NOMO-1 (cell line): Measurements from ENCODE around the gene SMIM24.
A peak's percentile ranks its signal among the peaks of the same experiment; 100 is the strongest.
"Not testable (repeated sequence)": the region's sequence is repeated elsewhere in the genome, so short reads cannot be mapped to it uniquely, and the experiment has no call there.

Experiments used
- DNase-seq, 2 experiments: peaks; one replicate each; lab custom pipeline; 2025; ENCODE audit not compliant: unreplicated experiment in 2 of 2; lab: John Stamatoyannopoulos, UW

Gene SMIM24

DNA sequence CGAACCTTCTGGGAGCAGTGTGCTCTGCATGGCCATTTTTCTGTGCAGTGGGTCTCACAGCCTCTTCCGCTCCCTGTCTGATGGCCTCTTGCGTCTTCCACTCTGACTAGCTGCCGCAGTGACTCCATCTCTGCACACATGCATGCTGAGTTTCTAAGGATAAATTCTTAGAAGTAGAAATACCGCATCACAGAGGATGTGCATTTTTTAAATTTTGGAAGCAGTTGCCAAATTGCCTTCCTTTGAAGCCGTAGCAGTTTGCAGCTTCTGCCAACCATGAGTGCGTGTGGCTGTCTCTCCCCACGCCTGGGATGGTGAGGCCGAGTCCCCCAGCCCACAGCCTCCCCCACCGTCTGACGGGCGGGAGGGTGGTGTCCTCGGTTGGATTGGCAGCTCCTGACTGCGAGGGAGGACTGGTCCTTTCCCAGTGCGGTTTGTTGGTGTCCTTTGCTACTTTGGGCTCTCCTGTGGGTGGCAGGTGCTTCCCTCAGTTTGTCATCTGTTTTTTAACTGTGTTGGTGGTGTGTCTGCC is 35.6 kb upstream of the SMIM24 start:
- DNase-seq: no peak

DNA sequence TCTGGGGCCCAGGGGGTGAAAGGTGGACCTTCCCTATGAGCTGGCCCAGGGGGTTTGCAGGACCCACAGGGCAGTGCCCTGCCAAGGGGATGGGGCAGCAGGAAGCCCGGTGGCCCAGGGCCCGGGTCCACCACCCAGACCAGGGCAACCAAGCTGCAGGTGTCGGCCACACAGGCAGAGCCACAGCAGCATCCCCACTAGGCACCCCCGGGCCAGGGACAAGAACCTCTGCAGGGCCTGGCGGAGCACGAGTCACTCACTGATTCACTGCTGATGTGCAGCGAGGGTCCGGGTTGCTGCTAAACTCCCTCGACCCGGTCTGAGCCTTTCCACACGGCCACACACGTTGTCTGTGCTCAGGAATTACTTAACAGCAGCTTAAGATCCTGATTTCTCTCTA is 34.6 kb upstream of the SMIM24 start:
- DNase-seq: no peak

DNA sequence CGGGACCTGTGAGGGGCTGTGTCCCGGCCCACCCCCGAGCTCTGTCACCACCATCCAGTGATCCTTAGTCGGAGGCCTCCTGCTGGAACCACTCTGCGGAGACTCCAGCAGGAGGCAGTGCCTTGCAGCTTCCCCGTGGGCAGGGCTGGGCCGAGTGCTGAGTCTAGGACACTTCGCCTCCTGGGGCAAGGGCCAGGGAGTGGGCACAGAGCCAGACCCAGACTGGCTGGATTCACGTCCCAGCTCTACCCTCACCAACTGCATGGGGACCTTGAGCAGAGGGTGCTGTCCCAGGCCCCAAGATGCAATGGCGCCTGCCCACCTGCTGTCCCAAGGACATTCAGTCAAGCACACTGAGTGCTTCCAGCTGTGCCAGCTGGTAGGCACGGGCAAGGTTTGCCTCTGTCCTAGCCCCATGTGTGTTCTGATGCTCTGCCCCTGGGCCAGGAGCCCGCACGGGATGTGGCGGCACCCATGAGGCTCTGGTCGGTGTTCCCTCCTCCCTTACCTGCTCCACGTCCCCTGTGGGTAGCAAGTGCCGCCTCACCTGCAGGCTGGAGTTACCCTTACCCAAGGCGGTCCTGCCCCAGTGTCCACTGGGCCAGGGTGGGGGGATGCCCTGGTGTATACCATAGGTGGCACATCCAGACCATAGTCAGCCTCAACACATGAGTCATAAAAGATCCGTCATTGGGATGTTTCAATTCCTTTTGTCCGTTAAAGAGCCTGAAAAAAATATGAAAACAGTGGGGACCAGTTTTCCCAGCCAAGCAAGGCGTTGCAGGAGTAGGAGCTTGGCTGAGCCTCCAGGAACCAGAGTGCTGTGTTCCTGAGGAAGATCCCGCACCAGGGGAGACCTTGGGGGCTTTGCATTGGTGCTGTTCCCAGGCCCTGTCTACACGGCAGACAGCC is 33.2 kb upstream of the SMIM24 start:
- no peak for DNase-seq

DNA sequence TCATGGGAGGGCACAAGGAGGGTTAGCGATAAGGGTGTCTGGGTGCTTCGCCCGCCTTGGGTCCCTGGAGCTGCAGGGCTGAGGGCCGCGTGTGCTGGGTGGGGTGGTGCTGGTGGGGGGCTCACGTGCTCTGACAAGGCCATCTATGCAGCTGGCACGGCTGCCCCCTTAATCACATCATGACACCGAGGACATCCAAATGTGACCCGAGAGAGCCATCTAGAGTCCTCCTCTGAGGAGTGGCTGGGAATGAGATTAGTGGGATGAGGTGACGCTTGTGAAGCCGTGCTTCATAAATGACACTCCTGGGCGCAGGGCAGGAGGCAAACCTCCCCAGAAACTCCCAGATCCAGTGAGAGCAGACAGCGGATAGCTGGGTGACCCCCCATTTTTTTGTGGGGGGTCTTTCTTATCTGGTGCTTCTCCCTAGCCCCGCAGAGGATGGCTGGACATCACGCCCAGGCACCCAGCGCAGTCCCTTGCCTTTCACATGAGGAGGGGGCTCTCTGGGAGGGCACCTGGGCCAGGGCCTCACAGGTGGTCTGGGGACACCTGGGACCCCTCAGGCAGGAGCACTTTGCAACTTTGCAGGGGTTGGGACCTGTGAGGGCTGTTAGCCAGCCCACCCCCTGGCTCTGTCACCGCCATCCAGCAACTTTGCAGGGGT is 32.4 kb upstream of the SMIM24 start:
- DNase-seq: no peak

DNA sequence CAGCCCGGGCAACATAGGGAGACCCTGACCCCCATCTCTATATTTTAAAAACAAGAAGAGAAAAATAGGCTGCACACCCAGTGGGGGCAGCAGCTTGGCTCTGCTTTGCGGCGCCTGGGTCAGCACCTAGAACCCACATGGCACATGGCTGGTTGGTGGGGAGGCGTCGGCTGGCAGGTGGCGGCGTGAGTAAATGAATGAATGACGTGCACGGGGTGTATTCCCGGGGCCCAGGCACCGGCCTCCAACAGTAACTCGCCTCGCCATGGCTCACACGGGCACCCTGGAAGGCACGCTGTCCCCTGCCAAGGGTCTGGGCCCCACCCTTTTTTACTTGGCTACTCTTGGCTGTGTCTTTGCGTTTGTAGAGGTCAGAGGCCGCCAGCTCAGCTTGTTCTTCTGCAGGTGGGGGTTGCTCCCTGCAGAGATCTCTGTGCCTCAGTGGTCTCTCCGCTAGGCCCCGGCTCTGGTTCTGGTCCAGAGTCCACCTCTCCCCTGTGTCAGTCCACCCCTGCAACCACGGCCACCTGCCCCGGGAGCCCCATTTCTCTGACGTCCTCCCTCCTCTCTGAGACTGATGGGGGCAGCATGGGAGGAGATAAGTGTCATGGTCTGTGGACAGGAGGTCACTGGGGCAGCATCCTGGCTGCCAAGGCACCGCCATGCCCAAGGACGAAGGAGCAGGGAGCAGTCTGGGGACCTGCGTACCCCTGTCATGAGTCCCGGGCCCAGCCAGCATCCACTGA is 31.4 kb upstream of the SMIM24 start:
- DNase-seq: no peak

DNA sequence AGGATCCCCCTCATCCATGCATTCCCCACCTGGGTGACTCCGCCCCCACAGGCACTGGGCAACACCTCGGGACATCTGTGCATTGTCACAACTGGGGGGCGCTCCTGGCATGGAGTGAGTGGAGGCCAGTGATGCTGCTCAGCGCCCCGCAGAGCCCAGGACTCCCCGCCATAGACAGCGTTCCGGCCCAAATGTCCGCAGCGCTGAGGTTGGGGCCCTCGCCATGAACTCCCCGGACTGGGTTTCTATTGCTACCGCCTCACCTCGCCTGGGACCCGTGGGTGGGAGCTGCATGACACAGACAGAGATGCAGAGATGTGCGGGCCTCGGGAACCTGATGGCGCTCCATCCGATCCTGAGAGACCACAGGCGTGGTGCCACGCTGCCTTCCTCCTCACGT is 30.4 kb upstream of the SMIM24 start:
- DNase-seq: no peak

DNA sequence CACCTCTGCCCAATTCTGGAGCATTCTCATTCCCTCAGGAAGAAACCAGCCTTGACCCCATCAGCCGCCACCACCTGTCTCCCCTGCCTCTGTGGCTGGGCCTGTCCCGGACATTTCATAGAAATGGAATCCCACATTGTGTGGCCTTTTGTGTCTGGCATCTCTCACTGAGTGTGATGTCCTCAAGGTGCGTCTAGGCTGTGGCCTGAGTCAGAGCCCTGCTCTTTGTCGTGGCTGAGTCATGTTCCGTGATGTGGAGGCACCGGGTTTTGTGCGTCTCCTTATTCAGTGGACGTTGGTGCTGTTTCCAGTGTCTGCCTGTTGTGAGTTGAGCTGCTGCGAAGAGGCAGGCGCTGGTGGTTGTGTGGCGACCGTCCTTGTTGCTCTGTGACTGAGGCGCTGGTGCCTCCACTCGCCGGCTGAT is 29.3 kb upstream of the SMIM24 start:
- no peak for DNase-seq

DNA sequence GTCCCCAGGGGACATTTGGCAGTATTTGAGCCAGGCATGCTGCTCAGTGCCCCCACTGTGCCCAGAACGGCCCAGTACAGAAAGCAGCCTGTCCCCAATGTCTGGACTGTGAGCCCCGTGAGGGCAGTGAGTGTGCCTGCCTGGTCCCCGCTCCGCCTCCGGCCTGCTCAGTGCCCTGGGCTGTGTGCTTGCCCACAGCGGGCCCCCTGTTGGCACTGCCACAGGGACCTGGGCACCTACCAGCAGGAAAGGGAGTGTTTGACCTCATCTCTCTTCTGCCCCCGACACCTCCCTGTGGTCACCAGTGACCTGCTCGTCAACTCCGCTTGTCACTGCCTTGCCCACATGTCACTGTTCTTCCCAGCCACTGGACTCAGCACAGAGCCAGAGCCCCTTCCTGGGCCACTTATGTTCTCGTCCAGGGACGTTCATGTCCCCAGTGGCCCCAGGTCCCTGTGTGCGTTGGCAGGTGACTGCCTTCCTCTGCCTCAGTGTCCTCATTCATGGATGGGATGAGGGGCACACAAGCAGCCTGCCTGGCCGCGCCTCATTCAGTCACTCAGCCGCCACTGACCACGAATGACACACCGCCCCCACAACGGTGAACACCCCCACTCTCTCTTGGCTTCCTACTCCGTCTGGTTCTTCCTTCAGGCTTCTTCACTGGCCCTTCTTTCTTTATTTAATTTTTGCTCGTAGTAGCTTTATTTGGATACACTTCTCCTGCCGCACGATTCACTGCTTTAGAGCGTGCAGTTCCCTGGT is 28.6 kb upstream of the SMIM24 start:
- no peak for DNase-seq

DNA sequence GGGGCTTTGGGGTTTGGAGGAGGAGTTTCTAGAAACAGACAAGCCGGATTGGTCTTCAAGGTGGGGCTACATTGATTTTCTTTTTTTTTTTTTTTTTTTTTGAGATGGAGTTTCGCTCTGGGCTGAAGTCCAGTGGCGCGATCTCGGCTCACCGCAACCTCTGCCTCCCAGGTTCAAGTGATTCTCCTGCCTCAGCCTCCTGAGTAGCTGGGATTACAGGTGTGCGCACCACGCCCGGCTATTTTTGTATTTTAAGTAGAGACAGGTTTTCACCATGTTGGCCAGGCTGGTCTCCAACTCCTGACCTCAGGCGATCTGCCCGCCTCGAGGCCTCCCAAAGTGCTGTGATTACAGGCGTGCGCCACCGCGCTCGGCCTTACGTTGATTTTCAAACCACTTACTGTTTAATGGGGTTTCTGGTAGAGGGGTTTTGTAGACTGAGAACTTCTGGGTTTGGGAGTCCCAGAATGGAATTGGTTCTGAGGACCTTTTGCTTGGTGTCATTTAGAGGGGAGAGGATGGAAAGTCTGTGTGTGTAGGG is 27.9 kb upstream of the SMIM24 start:
- not testable (repeated sequence) for DNase-seq

DNA sequence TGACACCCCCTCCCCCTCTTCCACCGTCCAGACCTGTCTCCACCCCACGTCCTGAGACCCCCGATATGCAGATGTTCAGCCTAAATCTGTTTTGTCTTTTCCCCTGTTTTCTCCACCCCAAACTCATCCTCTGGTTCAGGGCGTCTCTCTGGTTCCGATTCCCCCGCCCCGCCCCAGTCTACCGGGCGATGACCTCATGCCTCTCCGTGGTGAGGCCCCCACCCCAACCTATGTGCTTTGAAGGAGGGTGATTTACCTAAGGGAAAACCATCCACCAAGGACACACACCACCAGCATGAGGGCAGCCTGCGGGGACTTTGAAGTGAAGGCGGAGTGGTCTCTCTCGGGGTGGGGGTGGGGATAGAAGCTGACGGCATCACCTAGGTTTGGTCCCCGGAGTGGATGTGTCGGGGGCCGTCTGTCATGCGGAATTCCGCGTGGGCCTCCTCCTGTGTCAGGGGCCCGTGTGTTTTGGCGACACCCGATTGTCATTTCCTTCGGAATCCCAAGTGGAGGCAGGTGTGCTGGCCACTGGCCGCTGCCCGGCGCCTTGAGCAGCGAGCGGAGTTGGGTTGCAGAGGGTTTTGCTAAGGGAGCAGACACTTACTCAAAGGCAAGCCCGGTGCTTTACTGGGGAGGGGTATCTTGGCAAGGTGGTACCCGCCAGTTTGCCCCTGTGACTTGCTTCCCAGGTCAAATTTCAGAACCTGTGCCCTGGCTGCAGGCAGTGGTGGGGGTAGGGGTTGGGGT is 27.2 kb upstream of the SMIM24 start:
- DNase-seq: no peak

DNA sequence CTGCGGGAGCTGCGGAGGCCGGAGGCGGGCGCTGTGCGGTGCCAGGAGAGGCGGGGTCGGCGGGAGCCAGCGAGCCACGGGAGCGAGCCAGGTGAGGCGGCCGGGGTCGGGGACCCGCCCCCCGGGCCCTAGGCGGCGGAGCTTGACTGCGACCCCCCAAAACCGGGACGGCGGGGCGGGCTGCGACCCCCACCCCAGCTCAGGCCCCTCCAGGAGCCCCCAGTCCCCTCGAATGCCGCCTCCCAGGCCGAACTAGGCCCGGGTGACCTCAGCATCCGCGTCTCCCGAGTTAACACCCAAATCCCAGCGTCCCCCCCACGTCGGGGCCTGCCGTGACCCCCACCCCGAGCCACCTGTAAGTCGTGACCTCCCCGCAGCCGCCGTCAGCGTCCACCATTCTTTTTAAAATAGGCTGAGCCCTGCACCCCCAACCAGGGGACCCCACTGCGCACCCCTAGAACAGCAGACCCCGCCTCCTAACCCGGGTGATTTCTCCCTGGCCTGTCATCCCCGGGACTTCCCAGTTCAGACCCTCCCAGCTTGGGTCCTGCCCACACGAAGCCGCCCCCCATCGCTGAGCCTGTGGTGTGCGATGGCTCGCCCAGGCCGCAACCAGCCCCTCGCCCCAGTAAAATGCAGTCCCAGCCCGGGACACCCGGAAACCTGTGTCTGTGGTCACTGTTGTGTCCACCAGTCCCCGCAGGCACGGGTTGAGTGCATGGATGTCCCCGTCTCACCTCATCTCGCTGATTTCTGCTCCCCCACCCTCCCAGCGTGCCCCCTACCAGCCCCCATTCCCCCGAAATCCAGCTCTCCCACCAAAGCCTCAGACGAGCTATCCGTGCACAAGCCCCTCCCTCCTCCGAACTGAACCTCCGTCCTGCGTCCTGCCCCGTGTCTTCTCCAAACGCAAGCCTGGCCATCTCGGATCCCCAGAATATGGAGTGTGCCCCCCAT is 26.3 kb upstream of the SMIM24 start:
- DNase-seq: peak in 1 of 2 experiments; percentile 5

DNA sequence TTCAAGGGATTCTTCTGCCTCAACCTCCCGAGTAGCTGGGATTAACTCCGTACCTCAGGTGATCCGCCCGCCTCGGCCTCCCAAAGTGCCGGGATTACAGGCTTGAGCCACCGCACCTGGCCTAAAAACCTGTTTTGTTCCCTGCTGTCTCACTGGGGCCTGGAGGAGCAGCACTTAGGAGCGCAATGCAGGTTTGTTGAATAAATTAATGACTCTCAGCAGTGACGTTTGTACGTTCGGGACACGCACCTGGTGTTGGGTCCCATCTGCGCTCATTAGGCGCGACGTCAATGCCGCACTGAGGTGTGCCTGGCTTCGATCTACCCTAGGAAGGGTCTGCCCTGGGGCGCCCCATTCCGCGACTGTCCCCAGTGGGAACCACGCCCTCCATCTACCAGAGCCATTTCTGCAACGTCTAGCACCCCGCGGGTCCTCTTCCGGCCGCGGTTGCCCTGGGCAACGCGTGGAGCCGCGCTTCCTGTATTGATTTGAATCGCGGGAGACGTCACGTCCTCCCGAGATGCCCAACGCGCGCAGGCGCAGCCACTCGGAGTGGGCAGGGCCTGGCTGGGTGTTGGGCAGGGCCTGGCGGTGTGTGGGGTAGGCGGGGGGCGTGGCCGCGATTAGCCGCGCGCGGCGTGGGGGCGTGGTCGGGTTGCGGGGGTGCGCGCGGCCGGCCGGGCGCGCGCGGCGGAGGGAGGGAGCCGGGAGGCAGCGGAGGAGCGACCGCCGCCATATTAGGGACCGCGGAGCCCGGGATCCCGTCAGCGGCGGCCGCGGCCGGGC is 25.5 kb upstream of the SMIM24 start, which contains the start of gene FZR1:
FZR1 (plus strand) TSS at position 714 of the 786 bp plus-strand sequence. CDS start 16,679 bp downstream, outside the sequence.
- peak; percentile 94 to 98 for DNase-seq

DNA sequence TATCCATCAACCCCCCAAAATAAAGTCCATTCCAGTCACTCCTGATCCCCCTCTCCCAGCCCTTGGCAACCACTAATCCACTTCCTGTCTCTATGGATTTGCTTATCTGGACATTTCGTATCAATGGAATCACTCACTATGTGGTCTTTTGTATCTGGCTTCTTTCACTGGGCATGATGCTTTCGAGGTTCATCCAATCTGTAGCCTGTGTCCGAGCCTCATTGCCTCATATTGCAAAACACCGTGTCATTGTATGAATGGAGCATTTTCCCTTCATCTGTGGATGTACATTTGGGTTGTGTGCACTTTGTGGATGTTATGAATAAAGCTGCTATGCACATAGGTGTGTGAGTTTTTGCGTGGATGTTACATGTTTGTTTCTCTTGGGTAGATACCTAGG is 24.4 kb upstream of the SMIM24 start:
- peak in 1 of 2 experiments; percentile 3 for DNase-seq

DNA sequence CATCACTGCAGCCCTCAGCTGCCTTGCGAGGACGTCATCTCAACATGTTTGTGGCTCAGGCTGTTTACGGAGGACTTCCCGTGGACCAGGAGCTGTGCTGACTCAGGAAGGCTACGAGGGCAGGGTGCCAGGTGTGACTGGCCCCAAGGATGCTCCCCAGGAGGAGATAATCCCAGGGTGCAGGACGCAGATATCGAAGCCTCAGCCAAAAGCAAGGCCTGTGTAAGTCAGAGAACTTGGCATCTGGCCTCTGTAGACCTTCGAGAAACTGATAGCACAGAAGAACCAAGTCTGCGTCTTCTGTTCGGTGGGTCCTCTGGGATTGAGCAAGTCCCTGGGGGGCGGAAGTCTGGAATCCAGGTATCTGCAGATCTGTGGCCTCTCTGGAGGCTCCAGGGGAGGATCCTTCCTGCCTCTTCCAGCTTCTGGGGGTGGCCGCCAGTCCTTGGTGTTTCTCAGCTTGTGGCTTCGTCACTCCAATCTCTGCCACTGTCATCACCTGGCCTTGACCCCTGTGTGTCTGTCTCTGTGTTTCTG is 22.8 kb upstream of the SMIM24 start:
- no peak for DNase-seq

DNA sequence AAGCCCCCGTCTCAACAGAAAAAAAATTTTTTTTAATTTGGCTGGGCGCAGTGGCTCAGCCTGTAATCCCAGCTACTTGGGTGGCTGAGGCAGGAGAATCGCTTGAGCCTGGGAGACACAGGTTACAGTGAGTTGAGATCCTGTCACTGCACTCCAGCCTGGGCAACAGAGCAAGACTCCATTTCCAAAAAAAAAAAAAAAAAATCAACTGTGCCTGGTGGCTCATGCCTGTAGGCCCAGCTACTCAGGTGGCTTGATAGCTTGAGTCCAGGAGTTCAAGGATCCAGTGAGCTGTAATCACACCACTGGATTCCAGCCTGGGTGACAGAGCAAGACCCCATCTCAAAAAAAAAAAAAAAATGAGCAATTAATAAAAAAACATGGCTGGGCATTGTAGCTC is 21.5 kb upstream of the SMIM24 start:
- no peak for DNase-seq

DNA sequence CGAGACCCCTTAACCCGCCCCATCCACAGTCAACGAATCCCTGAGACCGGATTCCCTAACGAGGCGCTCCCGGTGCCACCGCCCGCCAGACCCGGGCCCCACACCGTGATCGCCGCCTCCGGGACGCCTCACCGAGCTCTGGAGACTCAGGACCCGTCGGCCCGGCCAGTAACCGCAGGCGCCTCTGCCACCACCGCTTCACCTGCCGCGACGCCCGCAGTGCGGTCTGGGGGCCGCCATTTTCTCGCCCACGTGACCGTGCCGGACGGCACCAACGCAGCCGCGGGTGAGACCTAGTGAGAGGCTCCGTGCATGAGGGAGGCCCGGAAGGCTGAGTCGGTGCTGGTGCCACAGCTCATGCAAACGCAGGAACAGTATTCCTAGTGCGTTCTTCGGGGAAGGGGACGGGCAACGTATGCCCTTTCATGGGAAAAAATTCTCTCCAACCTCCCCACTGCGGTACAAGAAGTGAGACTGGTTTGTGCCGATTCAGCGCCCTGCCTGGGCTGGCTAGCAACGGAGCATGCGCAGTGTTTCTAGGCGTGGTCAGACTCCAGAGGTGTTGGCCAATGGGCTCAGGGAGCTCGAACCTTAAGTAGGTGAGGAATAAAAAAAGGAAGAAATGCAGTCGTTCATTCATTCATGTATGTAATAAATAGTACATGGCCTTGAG is 20.2 kb upstream of the SMIM24 start, which contains the start of gene DOHH:
DOHH (minus strand) TSS at position 246 of the 673 bp plus-strand sequence. CDS start 3,860 bp downstream, outside the sequence.
- peak; percentile 96 to 97 for DNase-seq
